NCI-H1694 treated with DMSO at 0.1 percent for 48 hours (cell line): ENCODE results near the gene TTC23.

Source experiments
- DNase-seq: peaks from one replicate; lab custom pipeline; 2025; lab: John Stamatoyannopoulos, UW

TTC23 gene

DNA sequence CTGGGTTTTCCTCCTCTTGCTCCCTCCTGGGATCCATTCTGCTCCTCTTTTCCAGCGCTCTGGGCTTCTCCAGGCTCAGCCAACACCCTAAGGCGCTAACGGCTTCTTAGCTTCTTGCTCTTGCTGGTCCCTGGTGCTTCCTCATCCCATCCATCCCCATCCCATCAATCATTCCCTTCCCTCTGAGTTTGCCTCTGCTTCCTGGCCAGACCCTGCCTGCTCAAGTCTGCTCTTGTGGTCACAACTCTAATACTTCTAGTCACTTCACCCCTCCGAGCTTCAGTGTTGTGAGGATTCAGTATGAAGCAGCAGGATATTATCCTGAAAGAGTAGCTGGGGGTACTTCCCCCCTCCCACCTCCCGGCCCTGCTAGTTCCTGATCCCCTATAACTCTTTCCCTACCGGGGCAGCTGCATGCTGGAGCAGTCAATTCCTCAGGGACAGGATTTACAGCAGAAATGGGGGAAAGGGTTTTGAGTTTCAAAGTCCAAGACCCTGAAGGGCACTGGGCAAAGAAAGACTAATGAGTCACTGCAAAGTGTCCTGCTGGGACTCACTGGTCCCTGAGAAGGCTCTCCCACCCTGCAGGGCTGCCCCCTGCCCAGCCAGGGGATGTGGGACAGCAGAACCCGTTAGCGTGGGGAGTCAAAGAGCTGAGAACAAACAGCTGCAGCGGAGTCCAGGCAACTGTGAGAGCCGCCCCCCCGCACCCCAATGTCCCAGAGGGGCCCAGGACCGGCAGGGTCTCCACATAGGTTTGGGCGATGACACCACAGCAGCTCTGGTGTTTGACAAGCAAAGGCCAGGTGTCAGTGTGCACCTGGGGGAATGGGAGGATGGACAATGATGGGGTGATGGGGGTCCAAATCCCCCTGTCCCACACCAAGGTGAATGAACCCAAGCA is 146.8 kb downstream of the TTC23 start:
- no peak for DNase-seq

DNA sequence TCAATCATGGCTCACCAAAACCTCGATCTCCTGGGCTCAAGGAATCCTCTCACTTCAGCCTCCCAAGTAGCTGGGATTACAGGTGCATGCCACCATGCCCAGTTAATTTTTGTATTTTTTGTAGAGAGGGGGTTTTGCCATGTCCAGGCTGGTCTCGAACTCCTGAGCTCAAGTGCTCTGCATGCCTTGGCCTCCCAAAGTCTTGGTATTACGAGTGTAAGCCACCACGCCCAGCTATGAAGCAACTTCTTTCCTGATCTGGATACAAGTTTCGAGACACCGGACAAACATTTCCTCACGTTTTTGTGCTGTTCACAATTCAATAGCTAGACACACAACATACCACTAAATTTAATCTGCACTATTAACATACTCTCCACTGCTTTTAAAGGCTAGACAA is 147.9 kb downstream of the TTC23 start:
- DNase-seq = no peak

DNA sequence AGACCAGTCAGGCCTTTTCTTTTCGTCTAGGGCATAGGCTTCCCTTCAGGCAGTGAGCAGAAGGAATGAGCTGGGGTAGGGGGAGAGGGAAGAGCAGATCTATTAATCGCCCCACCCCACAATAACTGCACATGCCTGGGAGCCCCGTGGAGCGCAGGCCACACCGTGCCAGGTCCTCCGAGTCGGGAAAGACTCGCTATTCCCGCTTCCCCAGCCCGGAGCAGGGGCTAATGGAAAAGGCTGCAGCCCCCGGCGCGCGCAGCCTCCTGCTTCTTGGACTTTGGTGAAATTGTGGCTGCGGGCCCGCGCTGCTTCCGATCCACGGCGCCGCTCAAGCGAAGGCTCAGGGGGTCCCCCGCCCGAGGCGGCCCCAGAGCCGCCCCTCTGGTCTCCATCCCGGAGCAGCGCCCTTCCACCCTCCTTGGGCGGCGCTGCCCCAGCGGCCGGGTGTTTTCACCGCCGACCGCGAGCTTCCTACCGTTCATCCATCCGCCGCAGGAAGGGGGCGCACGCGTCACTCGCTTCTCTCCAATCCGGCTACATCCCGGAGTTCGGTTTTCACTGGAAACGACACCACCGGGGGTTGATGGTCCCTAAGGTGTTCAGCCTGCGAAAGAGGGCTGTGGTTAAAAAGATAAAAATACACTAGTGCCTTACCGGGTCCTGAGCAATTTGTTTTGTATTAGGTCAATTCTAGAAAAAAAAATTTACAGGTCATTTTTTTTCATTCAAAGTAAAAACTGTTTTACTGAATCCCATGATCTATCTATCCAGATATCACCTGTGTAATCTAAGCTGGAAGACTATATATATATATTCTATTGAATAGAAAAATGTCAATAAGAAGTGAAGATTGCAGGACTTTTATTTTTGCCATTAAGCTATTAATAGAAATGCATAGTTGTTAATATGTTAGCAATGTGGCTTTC is 148.9 kb downstream of the TTC23 start:
- DNase-seq = peak; percentile 29

DNA sequence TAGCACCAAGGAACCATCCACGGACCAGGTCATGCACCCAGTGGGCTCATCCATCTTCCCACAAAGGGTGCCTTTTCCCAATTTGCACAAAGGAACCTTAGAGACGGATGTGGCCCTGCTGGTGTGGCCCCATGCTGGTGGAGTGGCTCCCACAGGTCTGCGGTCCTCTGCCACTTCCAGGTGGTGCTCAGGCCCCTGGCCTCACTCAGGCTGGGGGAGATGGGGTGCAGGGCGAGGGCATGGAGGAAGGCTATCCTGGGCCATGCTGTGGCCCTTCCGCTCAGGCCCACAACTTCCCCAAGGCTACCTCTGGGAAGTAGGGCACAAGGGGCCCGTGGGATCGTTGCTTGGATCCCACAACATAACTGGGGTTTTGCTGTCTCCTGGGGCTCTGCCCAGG is 149.7 kb downstream of the TTC23 start:
- DNase-seq = no peak

DNA sequence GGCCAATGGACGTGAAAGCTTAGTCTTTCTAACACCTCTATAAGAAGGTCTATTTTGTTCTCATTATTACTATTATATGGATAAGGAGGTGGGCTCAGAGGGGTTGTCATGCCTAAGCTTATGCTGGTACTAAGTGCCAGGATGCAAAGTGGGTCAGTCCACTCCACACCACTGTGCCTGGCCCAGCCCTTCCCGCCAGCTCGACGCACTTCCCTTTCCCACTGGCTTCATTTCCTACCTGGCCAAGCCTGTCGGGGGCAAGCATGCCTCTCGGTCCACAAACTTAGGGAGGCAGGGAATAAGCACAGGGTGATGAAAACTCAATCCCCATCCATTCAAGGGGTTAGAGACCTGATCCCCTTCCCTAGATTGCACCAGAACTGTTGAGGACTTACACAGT is 150.4 kb downstream of the TTC23 start:
- no peak for DNase-seq

DNA sequence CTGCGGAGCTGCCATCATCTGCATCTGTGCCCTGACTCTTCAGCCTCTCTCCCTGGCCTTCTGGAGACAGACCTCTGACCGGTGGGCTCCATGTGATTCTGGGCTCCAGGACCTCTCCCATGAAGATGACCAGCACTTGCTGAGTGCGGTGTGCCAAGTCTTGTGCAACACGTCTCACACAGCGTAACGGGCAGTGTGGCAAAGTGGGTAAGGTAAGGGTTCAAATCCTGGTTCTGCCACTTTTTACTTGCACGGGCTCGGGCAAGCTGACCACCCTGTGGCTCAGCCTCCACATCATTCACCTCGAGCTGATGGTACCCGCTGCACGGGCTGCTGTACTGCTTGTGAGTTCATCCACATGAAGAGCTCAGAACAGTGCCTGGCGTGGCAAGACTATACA is 151.0 kb downstream of the TTC23 start:
- DNase-seq = no peak

DNA sequence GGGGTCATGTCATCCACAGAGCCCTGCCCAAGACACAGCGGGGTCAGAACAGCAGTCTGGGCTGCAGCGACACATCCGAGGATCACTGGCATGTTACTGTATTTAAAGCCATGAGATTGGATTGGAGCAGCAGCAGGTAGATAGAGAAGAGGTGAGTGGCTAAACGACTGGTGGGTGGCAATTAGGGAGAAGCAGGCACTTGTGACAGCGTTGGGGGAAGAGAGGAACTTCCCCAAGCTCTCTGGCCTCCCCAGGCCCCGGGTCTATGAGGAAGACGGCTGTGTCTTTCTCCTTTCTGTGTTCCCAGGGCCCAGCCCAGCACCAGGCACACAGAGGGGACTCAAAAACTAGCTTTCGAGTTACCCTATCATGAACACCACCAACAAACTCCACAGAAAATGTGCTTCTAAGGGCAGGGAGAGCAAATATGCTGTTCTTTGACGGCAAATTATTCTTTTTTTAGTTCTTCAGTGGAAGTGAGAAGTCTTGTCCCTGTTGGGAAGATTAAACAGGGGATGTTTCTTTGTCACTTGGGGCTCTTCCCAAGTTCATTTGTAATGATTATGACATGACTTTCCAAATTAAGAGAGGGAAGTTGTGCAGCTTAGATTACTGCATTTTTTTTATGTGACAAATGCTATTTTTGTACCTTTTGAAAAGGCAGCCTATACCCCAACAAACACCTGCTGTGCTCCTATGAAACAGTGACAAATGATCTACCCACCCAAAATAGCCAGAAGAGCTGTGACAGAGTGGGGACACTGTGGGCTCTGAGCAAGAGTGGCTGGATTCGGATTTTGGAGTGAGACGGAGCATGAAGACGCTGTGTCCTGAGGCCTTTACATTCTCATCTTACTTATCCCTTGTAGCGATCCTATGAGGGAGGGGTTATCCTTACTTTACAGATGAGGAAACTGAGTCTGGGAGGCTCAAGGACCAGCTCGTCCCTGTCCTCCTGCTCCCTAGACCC is 151.7 kb downstream of the TTC23 start:
- DNase-seq = no peak

DNA sequence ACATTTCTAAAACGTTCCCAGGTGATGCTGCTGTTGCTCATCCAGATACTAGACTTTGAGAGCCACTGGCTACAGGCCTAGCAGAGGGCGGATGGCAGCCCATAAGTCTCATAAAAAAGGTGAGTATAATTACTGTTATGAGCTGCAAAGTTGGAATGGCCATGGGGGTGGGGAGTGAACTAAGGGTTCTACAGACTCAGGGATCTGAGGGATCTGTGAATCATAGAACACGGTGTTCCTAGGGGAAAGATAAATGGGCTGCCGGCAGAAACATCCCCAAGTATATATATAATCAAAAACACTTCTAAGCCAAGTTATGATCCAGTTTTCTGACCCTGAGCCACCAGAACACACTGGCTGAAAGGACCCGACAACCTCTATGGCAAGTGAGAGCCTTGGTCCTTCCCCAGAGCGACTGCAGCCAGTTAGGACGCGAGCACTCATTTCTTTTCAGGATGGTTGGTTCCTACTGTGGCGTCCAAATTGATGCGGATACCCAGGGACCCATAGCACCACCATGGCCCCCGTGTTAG is 152.4 kb downstream of the TTC23 start:
- DNase-seq = no peak

DNA sequence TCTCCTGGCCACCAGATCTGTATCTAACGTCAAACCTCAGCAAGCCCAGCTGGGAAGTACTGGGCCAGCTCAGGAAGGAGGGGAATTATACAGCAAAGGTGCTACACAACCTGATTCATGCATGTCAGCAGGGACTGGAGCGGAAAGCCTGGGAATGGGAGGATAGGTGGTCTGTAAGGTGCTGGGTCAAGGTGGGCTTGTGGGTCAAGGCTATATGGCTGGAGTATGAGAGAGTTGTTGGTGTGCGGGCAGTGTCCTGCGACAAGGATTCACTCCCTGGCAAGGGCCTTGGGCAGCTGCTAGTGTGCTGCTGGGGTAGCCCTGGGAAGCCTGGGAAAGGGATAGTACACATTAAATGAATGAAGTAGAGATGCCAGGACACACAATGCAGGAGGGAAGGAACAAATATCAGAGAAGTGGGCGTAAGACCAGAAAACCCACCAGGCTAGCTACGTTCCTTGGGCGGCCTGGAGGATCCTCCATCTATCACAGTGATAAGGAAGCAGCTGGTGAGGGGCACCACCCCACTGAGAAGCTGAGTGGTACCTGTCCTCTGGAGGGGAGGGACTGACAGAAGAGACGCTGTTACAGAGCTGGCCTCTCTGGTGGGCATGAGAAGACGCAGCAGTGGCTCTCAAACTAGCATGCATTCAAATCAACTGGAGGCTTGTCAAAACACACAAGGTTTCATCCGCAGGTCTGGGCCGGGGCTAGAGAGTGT is 153.0 kb downstream of the TTC23 start:
- no peak for DNase-seq

DNA sequence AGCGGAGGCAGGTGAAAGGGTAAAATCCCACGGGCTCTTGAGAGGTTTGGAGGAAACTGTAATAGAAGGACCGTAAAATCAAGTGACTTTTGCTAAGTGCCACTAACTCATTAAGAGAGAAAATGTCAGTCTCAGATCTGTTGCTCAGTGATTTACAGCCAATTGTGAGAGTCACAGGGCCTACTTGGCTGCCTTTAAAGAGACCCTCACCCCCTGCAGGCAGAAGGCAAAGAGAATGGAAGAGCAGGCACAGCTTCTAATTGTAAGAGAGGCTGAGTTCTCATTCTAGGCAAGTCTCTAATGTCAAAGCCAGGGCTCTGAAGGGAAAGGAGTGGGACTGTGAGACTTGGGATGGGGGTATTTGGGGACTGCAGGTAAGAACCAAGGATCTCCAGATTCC is 153.8 kb downstream of the TTC23 start:
- DNase-seq = no peak

DNA sequence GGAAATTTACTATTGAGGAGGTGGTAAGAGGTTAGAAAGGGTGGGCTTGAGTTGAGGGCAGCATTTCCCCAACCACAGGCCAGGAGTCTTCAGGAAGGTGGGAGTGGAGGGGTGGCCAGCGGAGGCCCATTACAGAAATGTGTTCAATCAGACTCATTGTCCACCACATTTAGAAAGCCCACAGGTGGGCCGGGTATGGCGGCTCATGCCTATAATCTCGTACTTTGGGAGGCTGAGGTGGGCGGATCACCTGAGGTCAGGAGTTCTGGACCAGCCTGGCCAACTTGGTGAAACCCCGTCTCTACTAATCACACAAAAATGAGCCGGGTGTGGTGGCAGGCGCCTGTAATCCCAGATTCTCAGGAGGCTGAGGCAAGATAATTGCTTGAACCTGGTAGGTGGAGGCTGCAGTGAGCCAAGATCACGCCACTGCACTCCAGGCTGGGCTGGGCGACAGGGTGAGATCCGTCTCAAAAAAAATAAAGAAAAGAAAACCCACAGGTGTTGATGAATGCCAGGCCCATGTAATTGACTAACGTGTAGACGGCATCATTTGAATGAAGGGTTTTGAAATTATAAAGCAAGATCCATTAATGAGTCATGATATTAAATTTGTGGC is 156.7 kb downstream of the TTC23 start:
- no peak for DNase-seq

DNA sequence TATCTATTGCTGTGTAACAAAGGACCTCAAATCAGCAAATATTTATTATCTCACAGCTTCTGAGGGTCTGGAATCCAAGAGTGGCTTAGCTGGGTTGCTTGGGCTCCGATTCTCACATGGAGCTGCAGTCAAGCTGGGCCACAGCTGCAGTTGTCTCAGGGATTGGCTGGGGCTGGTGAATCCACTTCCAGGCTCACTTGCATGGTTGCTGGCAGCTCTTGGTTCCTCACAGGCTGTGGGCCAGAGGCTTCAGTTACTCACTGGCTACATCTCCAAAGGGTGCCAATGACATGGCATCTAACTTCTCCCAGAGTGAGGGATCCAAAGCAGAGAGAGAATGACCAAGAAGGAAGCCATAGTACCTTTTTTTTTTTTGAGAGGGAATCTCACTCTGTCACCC is 158.4 kb downstream of the TTC23 start:
- no peak for DNase-seq

DNA sequence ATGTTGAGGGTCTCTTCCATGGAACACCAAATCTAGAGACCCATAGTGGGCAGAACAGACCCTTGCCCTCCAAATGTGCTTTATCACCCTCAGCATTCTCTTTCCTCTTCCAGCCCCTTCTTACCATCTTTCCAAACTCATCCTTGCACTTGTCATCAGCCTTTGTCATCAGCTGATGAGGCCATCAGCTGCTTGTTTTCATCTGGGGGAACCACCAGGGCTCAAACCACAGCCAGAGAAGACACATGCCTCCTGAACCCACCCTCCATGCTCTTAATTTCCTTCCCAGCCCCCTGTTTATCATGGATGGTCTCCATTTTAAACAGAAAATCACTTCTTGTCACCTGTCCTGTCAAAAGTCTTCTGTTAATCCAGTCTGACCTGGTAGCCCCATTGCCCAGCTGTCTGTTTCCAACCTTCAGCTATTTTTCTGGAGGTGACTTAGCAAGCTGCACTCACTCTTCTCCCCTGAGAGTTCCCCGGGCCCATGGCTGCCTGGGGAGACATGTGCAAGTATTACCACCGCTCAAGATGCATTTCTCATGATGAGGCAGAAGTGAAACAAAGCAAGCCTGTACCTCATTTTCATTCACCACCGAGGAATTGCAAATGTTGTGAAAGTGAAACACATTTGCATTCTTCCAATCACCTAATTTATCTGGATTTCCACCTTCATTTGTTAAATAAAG is 159.2 kb downstream of the TTC23 start:
- no peak for DNase-seq

DNA sequence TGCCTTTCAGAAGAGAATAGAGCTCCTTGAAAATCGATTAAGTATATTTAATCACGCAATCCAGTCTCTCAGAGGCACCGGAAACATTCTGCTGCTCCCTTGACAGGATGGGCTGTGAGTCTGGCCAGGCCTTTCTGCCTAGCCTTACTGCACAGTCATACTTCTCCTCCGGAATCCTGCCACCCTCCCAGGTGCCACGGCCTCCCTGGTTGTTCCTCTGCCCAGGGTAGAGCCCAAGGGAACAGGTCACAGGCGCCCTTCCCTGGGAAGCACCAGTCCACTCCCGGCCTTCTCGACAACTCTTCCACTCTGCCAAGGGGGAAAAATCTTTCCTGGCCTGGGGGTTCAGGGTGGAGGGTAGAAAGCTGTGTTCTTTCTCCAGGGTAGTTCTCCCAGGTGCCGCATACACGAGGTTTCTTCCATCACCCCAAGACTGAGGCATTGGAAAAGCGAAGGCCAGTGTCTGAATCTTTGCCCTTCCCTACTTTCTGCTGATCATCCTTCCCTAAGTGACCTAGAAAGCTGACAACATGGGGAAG is 161.9 kb downstream of the TTC23 start:
- DNase-seq = no peak

DNA sequence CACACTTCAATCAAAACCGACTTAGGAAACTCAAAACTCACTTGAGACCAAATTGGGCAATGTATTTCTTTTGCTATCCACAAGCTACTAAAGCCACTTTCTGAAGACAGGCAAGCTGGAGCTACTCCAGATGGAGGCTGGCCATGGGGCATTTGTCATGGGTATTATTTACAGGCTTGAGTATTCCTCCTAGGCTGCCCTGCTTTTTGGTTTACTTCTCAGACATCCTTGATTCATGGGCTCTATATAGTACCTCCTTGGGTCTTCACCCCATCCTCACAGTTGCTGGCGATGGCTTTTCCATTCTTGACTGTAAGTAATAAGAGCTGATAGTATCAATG is 163.1 kb downstream of the TTC23 start:
- no peak for DNase-seq
